GM12891 (cell line): ENCODE measurements around the gene DIP2C.

Source experiments
- POLR2A ChIP-seq: IDR thresholded peaks from 2 replicates; pipeline ENCODE4 v1.6.1; 2011; ENCODE audit warnings: low read depth, low read length, control low read depth
- TAF1 ChIP-seq: IDR thresholded peaks from 2 replicates; pipeline ENCODE4 v1.6.1; 2011; ENCODE audit warnings: low read depth, low read length, control low read depth

DNA sequence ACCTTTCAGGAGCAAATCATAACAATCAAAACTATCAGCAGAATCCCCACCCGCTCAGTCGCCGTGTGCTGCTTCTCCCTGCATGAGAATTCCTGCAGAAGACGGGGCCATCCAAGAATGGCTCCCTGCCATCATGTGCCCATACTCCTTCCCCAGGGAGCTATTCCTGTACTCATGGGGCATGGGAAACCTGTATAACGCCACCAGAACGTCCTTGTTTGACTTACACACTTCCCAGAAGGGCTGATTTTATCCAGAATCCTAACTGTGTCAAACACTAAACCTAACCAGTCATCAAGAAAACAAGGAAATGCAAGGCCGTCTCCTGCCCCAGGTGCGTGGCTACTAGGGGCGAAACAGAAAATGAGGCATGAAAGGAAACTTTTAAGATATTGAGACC, 16.0 kb downstream of the DIP2C start:
- TF ChIP-seq POLR2A (no peak), TAF1 (no peak)
